Urothelium cell line (cell line): Measurements from ENCODE around the gene PALD1.

ENCODE experiments used
- DNase-seq: peaks from one replicate; pipeline ENCODE4 v3.0.0; 2011; ENCODE audit warnings: low spot score, mixed read lengths
- FAIRE-seq: peaks from 2 replicates; lab custom pipeline; 2011; peaks lifted over from hg19 to GRCh38; lab: Jason Lieb, UNC

PALD1 gene

GRCh38 chr10:70478191-70479164 lies at the start of gene PALD1:
PALD1 (plus strand) TSS chr10:70478767; CDS start chr10:70525952, 47,185 bp downstream.
- peak; percentile 91 for DNase-seq
- FAIRE-seq: peak; percentile 91

GRCh38 chr10:70430493-70431445 lies 47.8 kb upstream of the PALD1 start:
- FAIRE-seq (no peak), DNase-seq (no peak)

DNA sequence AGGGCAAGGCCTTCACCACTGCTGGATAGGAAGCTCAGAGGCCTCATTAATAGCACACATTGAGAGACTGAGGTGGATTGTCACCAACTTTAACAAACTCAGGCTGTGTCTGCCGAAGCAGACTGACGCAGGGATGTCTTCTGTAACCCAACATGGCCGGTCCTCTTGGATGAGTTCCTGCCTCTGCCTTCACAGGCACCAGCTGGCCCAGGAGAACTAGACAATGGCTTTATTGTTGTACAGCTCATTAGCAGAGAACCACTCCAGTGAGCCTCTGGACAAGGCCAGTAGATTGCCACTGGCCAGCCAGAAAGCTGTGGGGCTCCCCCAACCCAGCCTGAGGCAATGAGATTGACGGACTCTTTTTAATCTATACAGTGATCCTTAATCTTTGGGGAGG lies 46.5 kb upstream of the PALD1 start:
- FAIRE-seq (peak; percentile 27), DNase-seq (no peak)

- DNase-seq (no peak), FAIRE-seq (no peak)
These were observed 45.9 kb upstream of the PALD1 start for GRCh38 chr10:70432561-70433263.

DNA sequence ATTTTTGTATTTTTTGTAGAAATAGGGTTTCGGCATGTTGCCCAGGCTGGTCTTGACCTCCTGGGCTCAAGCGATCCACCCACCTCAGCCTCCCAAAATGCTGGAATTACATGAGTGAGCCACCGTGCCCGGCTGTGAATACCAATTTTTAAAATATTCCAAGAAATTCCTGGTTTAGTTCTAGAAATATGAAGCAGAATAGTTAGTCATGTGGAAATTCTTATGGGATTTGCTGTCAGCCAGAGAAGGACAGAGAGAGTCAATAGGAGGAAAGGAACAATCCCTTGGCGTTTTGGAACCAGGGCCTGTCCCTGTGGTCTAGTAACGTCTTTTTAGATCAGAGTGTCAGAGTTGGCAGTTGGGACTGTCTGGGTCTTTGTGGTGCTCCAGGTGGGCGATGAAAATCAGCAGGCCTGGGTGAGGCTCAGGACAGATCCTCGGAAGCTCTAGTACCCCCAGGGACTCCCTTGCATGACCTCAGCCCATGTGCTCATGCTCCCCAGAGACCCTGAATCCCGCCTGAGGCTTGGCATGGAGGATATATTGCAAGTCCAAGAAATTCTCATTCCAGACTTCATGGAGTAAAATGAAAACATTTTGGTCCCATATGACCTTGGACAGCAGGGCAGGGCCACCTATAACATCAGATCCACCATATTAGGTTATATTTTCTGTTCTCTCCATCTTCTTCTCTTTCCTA lies 44.8 kb upstream of the PALD1 start:
- DNase-seq (no peak), FAIRE-seq (no peak)

DNA sequence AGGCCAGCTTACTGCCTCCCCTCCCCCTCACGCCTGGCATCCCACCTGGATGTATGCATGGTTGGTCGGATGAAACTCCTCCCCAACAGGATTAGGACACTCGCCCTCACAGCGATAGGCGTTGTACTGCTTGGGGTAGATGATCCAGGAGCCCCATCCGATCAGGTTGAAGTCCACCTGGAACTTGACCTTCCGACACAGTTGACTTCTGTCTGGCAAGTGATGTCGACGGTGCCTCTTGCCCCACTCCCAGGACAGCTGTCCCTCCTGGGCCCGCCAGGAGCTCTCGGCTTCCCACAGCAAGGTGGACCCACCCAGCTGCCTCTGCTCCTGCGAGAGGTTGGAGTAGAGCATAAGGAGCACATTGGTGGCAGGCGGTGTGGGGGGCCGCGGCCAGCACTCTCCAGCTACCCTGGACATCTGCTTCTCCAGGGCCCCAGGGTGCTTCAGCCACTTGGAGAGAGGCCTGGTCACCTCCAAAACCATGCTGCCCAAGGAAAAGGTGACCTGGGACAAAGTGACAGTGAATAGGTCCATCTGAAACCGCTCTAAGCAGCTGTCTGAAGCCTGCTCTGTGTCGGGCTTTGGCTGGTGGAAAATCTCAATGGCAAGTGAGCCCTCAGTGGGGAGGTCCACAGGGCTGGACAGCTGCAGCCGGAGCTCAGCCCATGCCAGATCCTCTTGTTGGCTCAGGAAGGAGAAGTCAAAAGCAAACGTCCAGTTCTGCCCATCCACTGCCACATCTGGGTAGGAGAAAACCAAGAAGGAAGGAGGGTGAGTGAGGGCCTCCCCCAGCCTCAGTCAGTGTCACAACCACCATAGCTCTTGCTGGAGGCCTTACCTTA lies 43.1 kb upstream of the PALD1 start:
- no peak for FAIRE-seq
- DNase-seq: no peak

- FAIRE-seq (no peak), DNase-seq (no peak)
These were observed 40.8 kb upstream of the PALD1 start for GRCh38 chr10:70437721-70438120.

- no peak for FAIRE-seq
- DNase-seq: no peak
These were observed 38.0 kb upstream of the PALD1 start for GRCh38 chr10:70440296-70441160.

- DNase-seq (no peak), FAIRE-seq (no peak)
These were observed 37.2 kb upstream of the PALD1 start, which contains the start of gene NODAL for GRCh38 chr10:70441161-70441894. NODAL (minus strand) TSS chr10:70441681; CDS start chr10:70441667, 14 bp downstream.

DNA sequence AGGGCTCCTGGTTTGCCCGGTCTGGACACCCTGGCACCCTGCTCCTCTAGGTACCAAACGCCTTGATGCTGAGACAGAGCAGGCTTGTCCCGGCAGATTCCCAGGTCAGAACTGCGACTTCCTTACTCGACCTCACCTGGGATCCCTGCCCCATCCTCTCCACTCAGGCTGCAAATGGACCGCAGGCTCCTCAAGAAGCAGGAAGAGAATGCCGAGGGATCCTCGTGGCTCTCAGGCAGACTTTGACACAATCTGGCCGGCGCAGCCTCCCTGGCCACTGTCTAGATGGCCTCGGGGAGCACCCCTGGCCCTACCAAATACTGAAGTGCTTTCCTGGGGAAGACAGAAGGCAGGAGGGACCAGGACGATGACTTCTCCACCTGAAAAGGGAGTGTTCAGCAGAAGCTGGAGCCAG lies 36.7 kb upstream of the PALD1 start:
- FAIRE-seq (no peak), DNase-seq (no peak)

DNA sequence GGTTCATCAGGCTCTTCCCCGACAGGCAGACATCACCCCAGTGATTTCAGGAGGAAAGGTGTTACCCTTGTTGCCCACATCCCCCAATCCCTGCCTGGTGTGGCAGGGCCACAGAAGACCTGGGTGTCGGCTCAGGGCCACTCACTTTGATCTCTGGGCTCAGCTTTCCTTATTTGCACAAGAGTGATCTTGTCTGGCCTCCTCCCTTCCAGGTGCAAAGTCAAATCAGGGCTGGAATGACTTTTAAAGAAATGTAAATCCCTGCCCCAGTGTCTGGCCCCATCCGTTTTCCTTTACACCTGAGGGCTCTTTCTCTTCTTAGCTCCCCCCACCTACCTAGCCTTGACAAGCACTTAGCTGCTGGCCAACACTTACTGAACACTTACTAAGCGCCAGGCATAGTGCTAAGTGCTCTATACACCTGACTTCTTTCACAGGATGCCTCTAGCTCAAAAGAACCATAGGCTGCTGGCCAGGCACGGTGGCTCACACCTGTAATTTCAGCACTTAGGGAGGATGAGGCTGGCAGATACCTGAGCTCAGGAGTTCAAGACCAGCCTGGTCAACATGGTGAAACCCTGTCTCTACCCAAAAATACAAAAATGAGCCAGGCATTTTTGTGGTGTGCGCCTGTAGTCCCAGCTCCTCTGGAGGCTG lies 36.1 kb upstream of the PALD1 start:
- no peak for FAIRE-seq
- no peak for DNase-seq

- DNase-seq (no peak), FAIRE-seq (no peak)
These were observed 33.8 kb upstream of the PALD1 start for GRCh38 chr10:70444744-70445143.

- DNase-seq: no peak
- no peak for FAIRE-seq
These were observed 32.6 kb upstream of the PALD1 start for GRCh38 chr10:70445718-70446657.

DNA sequence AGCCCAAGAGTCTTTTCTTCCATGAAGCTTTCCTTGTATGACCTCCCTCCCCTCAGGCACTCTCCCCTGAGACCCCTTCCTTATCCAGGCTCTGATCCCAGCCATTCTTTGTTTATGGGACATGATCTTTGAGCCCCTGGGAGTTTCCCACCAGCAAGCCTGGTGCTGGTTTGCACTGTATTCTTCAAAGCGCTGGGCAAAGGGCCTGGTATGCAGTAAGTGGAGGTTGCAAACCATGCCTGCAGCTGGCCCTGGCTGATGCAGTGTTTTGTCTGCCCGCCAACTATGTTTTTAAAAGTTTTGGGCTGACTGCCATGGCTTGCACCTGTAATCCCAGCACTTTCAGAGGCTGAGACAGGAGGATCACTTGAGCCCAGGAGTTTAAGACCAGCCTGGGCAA lies 30.3 kb upstream of the PALD1 start:
- DNase-seq: no peak
- FAIRE-seq: no peak

DNA sequence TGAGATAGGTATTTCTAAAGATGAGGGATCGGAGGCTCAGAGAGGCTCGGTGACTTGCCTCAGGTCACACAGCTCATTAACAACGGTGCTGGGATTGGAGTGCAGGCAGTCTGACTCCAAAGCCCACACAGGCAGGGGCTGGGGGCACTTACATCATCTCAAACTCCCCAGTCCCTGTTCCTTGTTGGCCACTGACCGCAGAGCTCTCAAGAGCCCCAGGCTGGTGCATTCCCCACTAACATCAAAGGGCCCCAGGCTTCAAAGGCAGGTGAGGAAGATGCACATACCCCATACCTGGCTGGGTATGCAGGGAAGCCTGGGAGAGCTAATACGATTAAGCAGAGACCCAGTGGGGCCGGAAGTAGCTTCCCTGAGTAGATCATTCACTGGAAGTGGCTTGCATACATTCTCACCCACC lies 23.3 kb upstream of the PALD1 start:
- FAIRE-seq (no peak), DNase-seq (no peak)

- no peak for DNase-seq
- FAIRE-seq: no peak
These were observed 22.4 kb upstream of the PALD1 start for GRCh38 chr10:70456164-70456563.
